Stimulated activated naive CD4-positive, alpha-beta T cell (primary cell): ENCODE data around the gene RCL1.
"Not testable (repeated sequence)": the region's sequence is repeated elsewhere in the genome, so short reads cannot be mapped to it uniquely, and the experiment has no call there.

Experiments
- DNase-seq, 6 experiments: peaks; one replicate each; lab custom pipeline; 2025; lab: John Stamatoyannopoulos, UW

Gene RCL1, protein sequence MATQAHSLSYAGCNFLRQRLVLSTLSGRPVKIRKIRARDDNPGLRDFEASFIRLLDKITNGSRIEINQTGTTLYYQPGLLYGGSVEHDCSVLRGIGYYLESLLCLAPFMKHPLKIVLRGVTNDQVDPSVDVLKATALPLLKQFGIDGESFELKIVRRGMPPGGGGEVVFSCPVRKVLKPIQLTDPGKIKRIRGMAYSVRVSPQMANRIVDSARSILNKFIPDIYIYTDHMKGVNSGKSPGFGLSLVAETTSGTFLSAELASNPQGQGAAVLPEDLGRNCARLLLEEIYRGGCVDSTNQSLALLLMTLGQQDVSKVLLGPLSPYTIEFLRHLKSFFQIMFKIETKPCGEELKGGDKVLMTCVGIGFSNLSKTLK

DNA sequence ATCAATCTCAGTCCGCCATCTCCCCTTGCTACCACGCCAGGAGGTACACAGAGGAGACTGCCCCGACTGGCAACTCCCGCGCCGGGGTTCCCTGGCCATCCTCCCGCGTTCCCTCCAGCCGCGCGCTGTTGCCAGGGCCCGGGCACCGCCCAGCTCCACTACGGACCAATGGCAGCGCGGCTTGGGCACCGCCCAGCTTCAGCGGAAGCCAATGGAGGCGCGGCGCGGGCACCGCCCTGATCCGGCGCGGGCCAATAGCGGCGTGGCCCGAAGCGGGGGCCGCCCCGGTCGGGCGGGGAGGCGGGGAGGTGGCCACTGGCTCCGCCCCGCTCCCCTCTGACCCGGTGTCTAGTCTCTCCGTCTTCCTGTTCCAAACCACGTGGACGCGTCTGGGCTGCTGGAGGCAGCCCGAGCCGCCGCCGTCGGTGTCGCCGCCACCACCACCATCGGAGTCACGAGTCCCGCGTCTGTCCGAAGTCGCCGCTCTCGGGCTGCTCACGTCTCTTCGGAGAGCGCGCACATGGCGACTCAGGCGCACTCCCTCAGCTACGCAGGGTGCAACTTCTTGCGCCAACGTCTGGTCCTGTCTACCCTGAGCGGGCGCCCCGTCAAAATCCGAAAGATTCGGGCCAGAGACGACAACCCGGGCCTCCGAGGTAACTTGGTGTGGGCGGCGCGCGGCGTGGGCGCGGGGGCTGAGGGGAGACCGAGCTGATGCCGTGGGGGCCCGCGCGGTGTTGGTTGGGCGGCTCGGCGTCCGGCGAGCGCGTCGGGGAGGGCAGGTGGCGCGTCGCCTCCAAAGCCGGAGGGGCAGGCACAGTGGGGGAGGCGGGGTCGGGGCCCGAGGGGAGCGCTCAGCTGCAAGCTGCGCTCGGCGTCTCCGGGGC is at the start of gene RCL1:
RCL1 (plus strand) TSS at position 373 of the 887 bp plus-strand sequence; CDS start at position 521, 148 bp downstream.
- DNase-seq = peak; percentile 92 to 97 (median 96)

DNA sequence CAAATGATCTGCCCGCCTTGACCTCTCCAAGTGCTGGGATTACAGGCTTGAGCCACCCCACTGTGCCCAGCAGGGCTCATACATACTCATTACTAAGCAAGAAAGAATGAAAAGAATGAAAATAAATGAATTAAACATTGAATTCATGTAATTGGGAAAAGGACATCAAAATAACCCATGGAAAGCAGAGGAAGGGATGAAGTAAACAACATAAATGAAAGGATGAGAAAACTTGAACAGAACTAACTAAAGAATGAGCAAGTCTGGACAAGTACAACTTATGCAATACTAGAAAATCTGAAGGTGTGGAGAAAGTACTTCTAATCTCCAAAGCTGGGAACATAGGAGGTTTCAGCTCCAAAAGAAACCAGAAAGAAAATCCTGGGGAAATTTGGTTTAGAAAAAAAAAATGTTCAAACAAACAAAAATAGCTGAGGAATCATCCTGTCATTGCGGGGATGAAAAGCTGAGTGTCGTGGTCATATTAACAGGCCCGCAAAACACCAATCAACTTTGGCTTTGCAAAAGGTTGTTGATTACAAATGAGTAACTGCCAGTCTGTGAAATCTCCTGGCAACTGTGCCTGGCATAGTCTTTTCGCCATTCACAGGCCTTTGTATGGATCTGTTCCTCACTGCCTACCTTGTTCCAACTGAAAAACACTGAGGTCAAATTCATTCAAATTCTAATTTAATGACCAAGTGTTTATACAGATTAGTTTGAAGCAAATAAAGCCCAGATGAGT is 49.4 kb upstream of the RCL1 start:
- DNase-seq = no peak

DNA sequence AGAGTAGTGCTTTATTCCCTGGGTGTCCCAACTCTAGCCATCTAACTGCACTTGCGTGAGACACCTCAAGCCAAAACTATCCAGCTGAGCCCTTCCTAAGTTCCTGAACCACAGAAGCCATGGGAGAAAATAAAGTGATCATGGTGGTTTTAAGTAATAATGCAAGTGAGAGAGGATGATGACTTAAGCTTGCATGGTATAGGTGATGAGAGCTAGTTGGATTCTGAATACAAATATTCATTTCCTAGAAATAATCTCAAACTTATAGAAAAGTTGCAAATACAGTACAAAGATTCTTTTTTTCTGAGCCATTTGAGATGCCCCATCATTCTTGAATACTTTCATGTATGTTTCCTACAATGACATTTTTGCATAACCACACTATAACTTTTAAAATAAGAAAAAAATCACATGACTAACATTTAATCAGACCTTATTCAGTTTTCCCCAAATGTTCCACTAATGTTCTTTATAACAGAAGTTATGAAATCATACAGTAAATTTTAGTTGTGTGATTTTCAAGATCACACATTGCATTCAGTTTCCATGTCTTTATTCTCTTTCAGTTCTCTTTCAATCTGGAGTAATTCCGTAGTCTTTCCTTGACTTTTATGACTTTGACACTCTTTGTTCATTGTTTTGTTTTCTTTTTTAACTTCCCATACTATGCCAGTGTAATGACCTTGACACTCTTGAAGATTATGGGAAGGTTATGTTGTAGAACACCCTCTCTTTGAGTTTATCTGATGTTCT is 46.3 kb upstream of the RCL1 start:
- no peak for DNase-seq

DNA sequence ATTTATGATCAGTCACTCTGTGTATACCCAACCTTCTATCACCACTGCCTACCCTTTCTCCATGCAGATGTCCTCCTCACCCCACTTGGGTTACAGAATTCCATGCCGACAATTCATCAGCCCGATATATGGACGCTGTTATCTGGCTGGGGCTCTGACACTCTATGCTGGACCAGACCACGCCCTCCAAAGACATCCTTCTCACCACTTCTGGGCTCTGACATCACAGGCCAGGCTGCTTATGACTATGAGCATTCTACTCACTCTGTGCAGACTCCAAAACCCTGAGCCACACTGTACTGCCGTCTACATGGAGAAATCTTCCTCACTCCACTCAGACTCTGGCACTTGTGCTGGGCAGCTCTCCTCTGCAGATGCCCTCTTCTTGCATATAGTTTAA is 44.1 kb upstream of the RCL1 start:
- no peak for DNase-seq

DNA sequence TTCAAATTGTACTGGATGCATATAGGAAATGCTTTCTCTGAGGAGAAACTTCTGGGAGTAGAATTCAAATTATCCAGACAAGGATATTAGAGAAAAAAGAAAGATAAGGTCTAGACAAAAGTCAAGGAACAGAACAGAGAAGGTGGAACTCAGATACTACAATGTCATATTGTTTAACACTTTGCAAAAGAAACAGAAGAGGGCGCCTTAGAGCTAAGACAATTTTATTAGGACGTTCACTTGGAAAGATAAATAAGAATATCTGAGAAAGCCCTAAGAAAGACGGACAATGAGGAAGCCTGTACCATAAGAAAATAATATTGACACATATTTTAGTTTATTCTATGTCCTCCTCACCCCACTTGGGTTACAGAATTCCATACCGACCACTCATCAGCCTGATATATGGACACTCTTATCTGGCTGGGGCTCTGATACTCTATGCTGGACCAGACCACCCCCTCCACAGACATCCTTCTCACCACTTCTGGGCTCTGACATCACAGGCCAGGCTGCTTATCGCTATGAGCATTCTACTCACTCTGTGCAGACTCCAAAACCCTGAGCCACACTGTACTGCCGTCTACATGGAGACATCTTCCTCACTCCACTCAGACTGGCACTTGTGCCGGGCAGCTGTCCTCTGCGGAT is 42.6 kb upstream of the RCL1 start:
- peak in 2 of 6 experiments; percentile 28 to 36 for DNase-seq

DNA sequence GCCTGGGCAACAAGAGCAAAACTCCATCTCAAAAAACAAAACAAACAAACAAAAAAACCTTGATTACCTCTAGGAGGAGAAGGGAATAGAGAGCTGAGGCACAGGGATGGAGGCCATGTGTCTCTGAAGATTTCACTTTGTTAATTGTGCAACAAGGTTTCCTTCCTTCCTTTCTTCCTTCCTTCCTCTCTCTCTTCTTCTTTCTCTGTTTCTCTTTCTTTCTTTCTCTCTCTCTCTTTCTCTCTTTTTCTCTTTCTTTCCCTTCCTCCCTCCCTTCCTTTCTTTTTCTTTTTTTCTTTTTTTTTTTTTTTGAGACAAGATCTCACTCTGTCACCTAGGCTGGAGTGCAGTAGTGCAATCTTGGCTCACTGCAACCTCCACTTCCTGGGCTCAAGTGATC is 38.2 kb upstream of the RCL1 start:
- DNase-seq = not testable (repeated sequence)

DNA sequence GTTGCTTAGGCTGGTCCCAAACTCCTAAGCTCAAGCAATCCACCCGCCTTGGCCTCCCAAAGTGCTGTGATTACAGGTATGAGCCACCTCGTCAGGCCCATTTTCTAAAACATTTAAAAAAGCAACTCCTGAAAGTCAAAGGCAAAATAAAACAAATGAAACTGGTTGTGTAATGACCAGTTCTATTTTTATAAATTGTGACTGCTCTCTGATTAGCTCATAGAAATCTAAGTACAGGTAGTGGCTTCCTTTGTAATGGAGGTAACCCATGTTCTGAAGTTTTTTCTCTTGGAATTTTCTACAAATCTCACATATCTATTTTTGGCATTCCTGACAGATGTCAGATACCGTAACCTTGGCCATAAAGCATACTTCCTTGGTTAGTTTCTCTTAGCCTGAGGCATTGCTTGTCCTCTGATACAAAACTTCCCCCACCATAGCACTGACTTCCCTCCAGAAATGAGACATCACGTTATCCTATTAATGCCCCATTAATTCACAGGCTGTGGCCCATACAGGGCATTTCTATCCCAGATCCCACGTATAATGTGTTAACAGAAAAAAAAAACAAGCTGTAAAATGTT is 37.6 kb upstream of the RCL1 start:
- no peak for DNase-seq

DNA sequence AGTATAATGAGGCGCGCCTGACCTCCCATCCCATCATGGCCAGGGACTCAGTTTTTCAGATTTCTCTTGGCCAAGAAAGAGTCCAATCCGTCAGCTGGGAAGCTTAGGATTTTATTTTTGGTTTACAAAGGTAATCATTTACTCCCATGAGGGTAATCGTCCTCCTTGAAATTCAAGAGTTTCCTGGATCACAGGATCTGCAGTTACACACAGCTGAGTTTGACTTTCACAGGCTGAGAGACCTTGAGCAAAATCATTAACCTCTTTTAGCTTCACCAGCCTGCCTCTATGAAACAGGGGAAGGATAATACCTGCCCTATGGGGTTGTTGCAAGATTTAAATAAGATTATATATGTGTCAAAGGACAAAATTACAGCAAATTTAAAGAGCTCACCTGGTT is 36.3 kb upstream of the RCL1 start:
- no peak for DNase-seq

DNA sequence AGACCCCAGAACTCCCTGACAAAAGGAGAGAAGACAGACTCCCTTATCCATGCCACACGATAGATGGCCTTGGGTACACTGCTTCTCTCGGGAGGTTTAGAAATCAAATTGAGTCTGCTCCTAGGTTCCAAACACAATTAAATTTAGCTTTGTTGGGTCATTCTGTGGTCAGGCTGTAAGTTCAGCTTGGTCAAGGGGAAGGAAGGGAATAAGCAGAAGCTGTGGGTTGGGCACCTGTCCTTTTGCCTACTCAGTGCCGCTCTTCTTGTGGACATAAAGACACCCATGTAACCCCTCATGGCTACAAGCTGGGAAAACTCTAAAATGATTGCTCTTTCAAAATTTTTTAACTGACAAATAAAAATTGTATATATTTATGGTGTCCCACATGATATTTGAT is 32.6 kb upstream of the RCL1 start:
- DNase-seq = no peak

DNA sequence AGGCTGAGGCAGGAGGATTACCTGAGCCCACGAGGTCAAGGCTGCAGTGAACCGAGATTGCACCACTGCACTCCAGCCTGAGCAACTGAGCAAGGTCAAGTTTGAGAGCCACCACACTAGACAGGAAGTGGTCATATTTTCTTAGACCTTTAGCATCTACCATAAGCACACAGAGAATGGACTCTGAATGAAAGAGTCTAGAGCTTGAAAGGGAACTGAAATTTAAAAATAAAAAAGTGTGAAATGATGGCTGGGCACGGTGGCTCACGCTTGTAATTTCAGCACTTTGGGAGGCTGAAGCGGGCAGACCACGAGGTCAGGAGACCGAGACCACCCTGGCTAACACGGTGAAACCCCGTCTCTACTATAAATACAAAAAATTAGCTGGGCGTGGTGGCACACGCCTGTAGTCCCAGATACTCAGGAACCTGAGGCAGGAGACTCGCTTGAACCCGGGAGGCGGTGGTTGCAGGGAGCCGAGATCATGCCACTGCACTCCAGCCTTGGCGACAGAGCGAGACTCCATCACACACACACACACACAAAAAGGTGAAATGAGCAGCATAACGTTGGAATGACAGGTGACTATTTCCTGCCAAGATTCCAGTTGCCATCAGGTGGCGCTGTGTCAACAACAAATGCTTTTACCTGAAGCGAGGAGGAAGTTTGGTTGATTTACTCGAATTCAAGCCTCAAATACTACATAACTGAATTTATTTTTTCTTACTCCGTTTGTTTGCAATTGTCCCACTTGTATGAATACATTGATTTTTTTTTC is 30.4 kb upstream of the RCL1 start:
- peak; percentile 55 to 82 (median 68) for DNase-seq

DNA sequence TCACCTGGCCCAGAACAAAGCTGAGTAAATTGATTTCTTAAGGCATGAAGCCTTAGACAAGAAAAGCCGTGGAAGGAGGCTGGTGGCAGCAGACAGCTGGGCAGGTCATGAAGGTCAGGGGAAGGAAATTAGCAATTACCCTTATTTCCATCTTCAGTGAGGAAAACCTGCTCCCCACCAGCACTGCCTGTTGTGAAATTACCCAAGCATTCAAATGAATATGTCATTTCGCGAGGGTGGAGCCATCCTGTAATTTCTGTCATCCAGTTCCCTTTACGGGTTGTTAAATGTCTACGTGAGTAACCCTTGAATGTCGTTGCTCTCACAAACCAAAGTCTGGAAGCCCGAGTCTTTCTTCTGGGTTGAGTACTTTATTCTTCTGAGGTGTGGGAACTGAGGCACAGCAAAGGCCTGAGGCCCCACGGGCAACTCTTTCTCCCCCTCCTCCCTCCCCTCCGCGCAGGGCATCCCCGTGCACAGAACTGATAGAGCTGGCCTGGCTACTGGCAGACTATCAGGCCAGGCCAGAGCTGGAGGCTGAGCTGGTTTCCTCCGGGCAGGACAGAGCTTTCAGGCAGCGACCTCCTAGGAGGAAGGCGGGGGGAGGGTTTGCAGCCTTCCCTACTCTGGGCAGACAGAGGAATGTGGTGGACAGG is 29.7 kb upstream of the RCL1 start:
- no peak for DNase-seq

DNA sequence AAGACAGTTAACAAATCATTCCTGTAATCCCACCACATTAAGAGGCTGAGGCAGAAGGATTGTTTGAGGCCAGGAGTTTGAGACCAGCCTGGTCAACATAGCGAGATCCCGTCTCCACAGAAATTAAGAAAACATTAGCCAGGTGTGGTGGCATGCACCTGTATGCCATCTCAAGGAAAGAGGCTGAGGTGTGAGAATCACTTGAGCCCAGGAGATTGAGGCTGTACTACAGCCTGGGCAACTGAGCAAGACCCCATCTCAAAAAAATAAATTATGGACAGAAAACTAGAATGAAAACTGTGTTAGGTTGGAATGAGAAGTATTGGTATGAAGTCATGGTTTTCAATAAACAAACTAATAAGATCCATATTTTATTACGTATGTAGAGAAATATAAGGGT is 28.7 kb upstream of the RCL1 start:
- no peak for DNase-seq

DNA sequence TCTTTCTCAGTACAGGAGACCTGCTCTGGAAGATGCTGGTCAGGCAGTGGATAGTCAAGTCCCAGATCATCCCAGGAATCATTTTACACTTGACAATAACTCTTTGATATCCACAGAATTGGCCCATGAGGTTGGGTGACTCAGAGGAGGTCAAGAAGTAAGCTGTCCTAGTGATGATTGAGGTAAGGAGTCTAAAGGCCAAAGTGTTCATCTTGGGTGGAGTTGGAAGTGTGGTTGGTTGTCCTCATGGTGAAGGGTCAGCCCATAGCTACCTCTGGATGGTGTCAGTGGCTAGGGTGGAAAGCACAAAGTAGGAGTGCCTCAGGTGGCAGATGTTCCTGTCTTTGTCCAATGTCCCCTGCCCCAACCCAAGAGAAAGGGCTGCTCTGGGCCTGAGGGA is 24.1 kb upstream of the RCL1 start:
- DNase-seq = no peak

DNA sequence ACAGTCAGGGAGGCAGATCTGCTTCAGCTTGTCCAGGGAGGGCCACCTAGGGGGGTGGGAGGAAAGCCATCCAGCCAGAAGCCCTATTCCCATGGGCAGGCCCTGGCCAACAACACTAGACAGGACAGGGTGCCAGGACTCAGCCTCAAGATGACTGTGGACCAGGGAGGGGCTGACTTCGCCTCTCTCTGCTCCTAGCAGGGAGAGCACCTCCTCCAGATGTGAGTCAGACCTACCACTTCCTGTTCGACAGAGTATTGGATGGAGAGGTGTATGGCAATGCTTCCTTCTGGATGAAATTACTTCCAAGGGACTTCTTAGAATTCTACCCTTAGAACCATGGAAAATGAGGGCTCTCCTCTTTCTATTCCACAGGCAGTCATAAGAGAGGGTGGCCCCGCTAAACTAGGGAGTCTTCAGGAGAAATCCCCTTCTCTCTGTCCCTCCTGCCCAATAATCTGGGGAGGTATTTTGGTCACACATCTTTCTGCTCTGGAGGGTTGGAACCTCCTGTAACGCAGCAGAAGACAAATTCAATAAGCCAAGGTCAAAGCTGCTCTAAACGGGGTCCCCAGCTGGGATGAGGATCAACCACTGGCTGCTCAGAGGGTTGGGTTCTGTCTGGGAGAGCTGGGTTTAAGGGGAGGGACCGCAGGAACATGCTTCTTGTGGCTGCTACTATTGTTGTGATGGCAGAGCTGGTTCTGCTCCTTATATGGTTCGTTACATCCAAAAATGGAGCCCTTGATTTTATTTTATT is 23.2 kb upstream of the RCL1 start:
- no peak for DNase-seq

DNA sequence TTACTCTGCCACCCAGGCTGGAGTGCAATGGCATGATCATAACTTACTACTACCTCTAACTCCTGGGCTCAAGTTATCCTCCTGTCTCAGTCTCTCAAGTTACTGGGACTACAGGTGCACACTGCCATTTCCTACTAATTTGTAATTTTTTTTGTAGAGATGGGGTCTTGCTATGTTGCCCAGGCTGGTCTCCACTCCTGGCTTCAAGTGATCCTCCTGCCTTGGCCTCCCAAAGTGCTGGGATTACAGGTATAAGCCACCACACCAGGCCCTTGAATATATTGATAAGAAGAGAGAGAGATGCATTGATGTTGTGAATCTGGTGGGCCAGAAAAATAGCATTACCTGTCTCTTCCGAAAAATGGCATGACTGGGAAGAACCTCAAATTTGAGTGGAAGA is 21.0 kb upstream of the RCL1 start:
- DNase-seq = no peak

DNA sequence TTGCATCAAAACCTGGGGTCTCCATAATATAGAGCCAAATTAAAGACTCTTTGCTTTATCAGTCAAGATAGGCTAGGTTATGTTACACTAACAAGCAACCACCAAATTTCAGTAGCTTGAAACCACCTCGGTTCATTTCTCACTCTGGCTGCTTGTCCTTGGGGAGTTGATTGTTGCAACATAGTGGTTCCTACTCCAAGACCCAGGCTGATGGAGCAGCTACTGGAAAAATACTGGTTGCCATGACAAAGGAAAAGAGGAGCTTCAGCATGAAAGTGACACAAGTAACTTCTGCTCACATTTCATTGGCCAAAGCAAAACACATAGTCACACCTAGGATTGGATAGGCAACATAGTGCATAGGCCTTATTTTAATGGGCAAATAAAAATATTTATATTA is 18.5 kb upstream of the RCL1 start:
- no peak for DNase-seq

DNA sequence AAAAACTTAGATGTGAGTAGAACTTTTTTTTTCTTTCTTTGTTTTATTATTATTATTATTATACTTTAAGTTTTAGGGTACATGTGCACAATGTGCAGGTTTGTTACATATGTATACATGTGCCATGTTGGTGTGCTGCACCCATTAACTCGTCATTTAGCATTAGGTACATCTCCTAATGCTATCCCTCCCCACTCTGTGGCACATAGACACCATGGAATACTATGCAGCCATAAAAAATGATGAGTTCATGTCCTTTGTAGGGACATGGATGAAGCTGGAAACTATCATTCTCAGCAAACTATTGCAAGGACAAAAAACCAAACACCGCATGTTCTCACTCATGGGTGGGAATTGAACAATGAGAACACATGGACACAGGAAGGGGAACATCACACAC is 17.8 kb upstream of the RCL1 start:
- not testable (repeated sequence) for DNase-seq

DNA sequence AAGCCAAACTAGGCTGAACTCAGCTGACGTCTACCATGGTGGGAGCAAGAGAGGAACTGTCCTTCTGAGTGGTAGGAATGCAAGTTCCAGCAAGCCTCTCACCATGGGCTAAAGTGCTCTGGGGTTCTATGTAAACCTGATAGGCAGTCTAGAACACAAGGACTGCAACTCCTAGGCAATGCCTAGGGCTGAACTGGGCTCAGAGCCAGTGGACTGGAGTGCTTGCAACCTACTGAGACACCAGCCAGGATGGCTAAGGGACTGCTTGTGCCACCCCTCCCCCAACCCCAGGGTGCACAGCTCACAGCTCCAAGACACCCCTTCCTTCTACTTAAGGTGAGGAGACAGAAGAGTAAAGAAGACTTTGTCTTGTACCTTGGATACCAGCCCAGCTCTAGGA is 12.1 kb upstream of the RCL1 start:
- no peak for DNase-seq

DNA sequence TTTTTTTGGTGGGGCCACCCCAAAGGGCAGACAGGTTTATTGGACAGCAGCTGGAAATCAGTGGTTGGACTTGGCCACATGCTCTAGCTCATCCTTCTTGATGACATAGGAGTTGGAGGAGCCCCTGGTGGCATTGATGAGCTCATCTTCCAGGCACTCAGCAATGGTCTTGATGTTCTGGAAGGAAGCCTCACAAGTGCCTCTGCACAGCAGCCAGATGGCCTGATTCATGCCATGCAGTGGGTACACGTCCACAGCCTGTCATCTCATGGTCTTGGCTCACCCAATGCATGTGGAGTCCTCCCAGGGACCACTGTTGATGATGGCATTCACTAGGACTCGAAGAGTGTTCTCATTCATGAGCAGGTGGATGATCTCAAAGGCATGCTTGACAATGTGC is 11.3 kb upstream of the RCL1 start:
- DNase-seq = no peak
